ENCODE measurements around the gene BCL11B. TPM values are rescaled to one million over a fixed set of nuclear protein-coding genes. Genes with fewer than 3 reads are reported as not detected.

Gene BCL11B
- total RNA-seq, 1 donor from 2014 or later = 0.07 TPM

- no peak for DNase-seq (ENCODE audit: low read depth, low spot score)
Observed at GRCh38 chr14:99137913-99138571, 134.0 kb downstream of the BCL11B start.

GRCh38 chr14:99137001-99137700 is 134.8 kb downstream of the BCL11B start:
- no peak for DNase-seq (ENCODE audit: low read depth, low spot score)

GRCh38 chr14:99136401-99136800 is 135.6 kb downstream of the BCL11B start:
- DNase-seq (ENCODE audit: low read depth, low spot score) = no peak

- no peak for DNase-seq (ENCODE audit: low read depth, low spot score)
Observed at GRCh38 chr14:99136047-99136400, 136.0 kb downstream of the BCL11B start.

GRCh38 chr14:99134516-99135046 is 137.4 kb downstream of the BCL11B start:
- no peak for DNase-seq (ENCODE audit: low read depth, low spot score)

GRCh38 chr14:99133636-99134515 is 138.1 kb downstream of the BCL11B start:
- no peak for DNase-seq (ENCODE audit: low read depth, low spot score)

GRCh38 chr14:99132821-99133635 is 139.0 kb downstream of the BCL11B start:
- no peak for DNase-seq (ENCODE audit: low read depth, low spot score)

GRCh38 chr14:99131632-99132271 is 140.2 kb downstream of the BCL11B start:
- DNase-seq (ENCODE audit: low read depth, low spot score) = no peak

- DNase-seq (ENCODE audit: low read depth, low spot score) = no peak
Observed at GRCh38 chr14:99129998-99130397, 142.0 kb downstream of the BCL11B start.

- no peak for DNase-seq (ENCODE audit: low read depth, low spot score)
Observed at GRCh38 chr14:99129211-99129696, 142.7 kb downstream of the BCL11B start.

GRCh38 chr14:99128185-99128584 is 143.8 kb downstream of the BCL11B start:
- DNase-seq (ENCODE audit: low read depth, low spot score) = no peak

- no peak for DNase-seq (ENCODE audit: low read depth, low spot score)
Observed at GRCh38 chr14:99127651-99128167, 144.3 kb downstream of the BCL11B start.

- DNase-seq (ENCODE audit: low read depth, low spot score) = no peak
Observed at GRCh38 chr14:99125616-99126431, 146.2 kb downstream of the BCL11B start.

- DNase-seq (ENCODE audit: low read depth, low spot score) = no peak
Observed at GRCh38 chr14:99125113-99125512, 146.9 kb downstream of the BCL11B start.

- DNase-seq (ENCODE audit: low read depth, low spot score) = no peak
Observed at GRCh38 chr14:99124482-99125105, 147.4 kb downstream of the BCL11B start.

GRCh38 chr14:99123208-99123870 is 148.7 kb downstream of the BCL11B start:
- no peak for DNase-seq (ENCODE audit: low read depth, low spot score)

GRCh38 chr14:99122521-99123125 is 149.4 kb downstream of the BCL11B start:
- no peak for DNase-seq (ENCODE audit: low read depth, low spot score)

- no peak for DNase-seq (ENCODE audit: low read depth, low spot score)
Observed at GRCh38 chr14:99121319-99121875, 150.6 kb downstream of the BCL11B start.
